SK-N-SH treated with all-trans-retinoic acid at 6 μM for 48 hours (cell line): ENCODE data around the gene TBX10.

Experiments used
- ATAC-seq: fragments of 200-7000 bp; cut with Tn5 transposase; 3 replicates; pipeline ENCODE4 v1.9.1; 2020; ENCODE audit warnings: mild to moderate bottlenecking, moderate library complexity
- ARNTL ChIP-seq: fragments of 450-650 bp; formaldehyde crosslinking; IDR thresholded peaks from 2 replicates; pipeline ENCODE4 v1.5.0; 2020; ENCODE audit warnings: low read depth, mild to moderate bottlenecking, moderate library complexity, borderline replicate concordance
- BACH2 ChIP-seq: fragments of 250-450 bp; sonication (Bioruptor Pico); IDR thresholded peaks from 2 replicates; pipeline ENCODE4 v1.9.0; 2021; ENCODE audit warnings: mild to moderate bottlenecking, borderline replicate concordance
- CSDC2 ChIP-seq: fragments of 250-450 bp; sonication (Bioruptor Pico); IDR thresholded peaks from 2 replicates; pipeline ENCODE4 v1.5.0; 2020; ENCODE audit warnings: mild to moderate bottlenecking, moderate library complexity
- ESRRG ChIP-seq: fragments of 250-450 bp; sonication (Bioruptor Pico); IDR thresholded peaks from 2 replicates; pipeline ENCODE4 v1.6.1; 2021; ENCODE audit warnings: mild to moderate bottlenecking
- GLIS3 ChIP-seq: fragments of 250-450 bp; sonication (Bioruptor Pico); IDR thresholded peaks from 2 replicates; pipeline ENCODE4 v1.5.0; 2020; ENCODE audit warnings: mild to moderate bottlenecking, moderate library complexity
- ISL1 ChIP-seq: fragments of 250-450 bp; sonication (Bioruptor Pico); IDR thresholded peaks from 2 replicates; pipeline ENCODE4 v2.1.2; 2022; ENCODE audit warnings: mild to moderate bottlenecking, moderate library complexity
- OSR1 ChIP-seq: fragments of 250-450 bp; sonication (Bioruptor Pico); IDR thresholded peaks from 2 replicates; pipeline ENCODE4 v1.8.0; 2022; ENCODE audit warnings: moderate library complexity, mild to moderate bottlenecking, inconsistent platforms
- PPARA ChIP-seq: fragments of 250-450 bp; sonication (Bioruptor Pico); IDR thresholded peaks from 2 replicates; pipeline ENCODE4 v1.5.0; 2020; ENCODE audit warnings: mild to moderate bottlenecking, borderline replicate concordance
- RARB ChIP-seq: fragments of 250-450 bp; sonication (Bioruptor Pico); IDR thresholded peaks from 2 replicates; pipeline ENCODE4 v1.8.0; 2021; ENCODE audit warnings: mild to moderate bottlenecking, moderate library complexity
- SNAI2 ChIP-seq: fragments of 250-450 bp; sonication (Bioruptor Pico); IDR thresholded peaks from 2 replicates; pipeline ENCODE4 v1.5.0; 2020; ENCODE audit warnings: mild to moderate bottlenecking, moderate library complexity
- TCF4 ChIP-seq: fragments of 250-450 bp; sonication (Bioruptor Pico); IDR thresholded peaks from 2 replicates; pipeline ENCODE4 v1.8.0; 2021; ENCODE audit warnings: mild to moderate bottlenecking, moderate library complexity, borderline replicate concordance
- TOX ChIP-seq: fragments of 250-450 bp; sonication (Bioruptor Pico); IDR thresholded peaks from 2 replicates; pipeline ENCODE4 v1.8.0; 2021; ENCODE audit warnings: mild to moderate bottlenecking, moderate library complexity, borderline replicate concordance
- ZC3H10 ChIP-seq: fragments of 250-450 bp; sonication (Bioruptor Pico); IDR thresholded peaks from 2 replicates; pipeline ENCODE4 v1.5.1; 2021; ENCODE audit warnings: mild to moderate bottlenecking, moderate library complexity
- ZFP3 ChIP-seq: fragments of 250-450 bp; sonication (Bioruptor Pico); IDR thresholded peaks from 2 replicates; pipeline ENCODE4 v1.5.0; 2020; ENCODE audit warnings: mild to moderate bottlenecking, moderate library complexity
- ZFP30 ChIP-seq: fragments of 450-650 bp; formaldehyde crosslinking; IDR thresholded peaks from 2 replicates; pipeline ENCODE4 v1.5.0; 2022; ENCODE audit warnings: mild to moderate bottlenecking, moderate library complexity
- ZNF565 ChIP-seq: fragments of 450-650 bp; formaldehyde crosslinking; conservative IDR thresholded peaks from 2 replicates; pipeline ENCODE4 v1.5.0; 2020; ENCODE audit warnings: low read depth, mild to moderate bottlenecking, moderate library complexity
- ZNF70 ChIP-seq: fragments of 450-650 bp; formaldehyde crosslinking; IDR thresholded peaks from 2 replicates; pipeline ENCODE4 v1.5.0; 2020; ENCODE audit warnings: mild to moderate bottlenecking, moderate library complexity
- ZNF8 ChIP-seq: fragments of 450-650 bp; formaldehyde crosslinking; IDR thresholded peaks from 2 replicates; pipeline ENCODE4 v1.5.0; 2020; ENCODE audit warnings: mild to moderate bottlenecking, moderate library complexity
- TF ChIP-seq, protein P1 (sequence below): fragments of 250-450 bp; sonication (Bioruptor Pico); IDR thresholded peaks from 2 replicates; pipeline ENCODE4 v1.8.0; 2020; ENCODE audit warnings: mild to moderate bottlenecking, moderate library complexity, borderline replicate concordance
- TF ChIP-seq, protein P2 (sequence below): fragments of 250-450 bp; sonication (Bioruptor Pico); IDR thresholded peaks from 2 replicates; pipeline ENCODE4 v1.5.1; 2021; ENCODE audit warnings: mild to moderate bottlenecking, moderate library complexity
- TF ChIP-seq, protein P3 (sequence below): fragments of 250-450 bp; sonication (Bioruptor Pico); IDR thresholded peaks from 2 replicates; pipeline ENCODE4 v1.5.0; 2020; ENCODE audit warnings: mild to moderate bottlenecking, moderate library complexity
- TF ChIP-seq, protein P4 (sequence below): fragments of 250-450 bp; sonication (Bioruptor Pico); IDR thresholded peaks from 2 replicates; pipeline ENCODE4 v1.8.0; 2021; ENCODE audit warnings: low read depth, mild to moderate bottlenecking, moderate library complexity, borderline replicate concordance
- TF ChIP-seq, protein P5 (sequence below): fragments of 250-450 bp; sonication (Bioruptor Pico); IDR thresholded peaks from 2 replicates; pipeline ENCODE4 v1.5.1; 2020; ENCODE audit warnings: low read depth, mild to moderate bottlenecking, moderate library complexity

The TBX10 gene

DNA sequence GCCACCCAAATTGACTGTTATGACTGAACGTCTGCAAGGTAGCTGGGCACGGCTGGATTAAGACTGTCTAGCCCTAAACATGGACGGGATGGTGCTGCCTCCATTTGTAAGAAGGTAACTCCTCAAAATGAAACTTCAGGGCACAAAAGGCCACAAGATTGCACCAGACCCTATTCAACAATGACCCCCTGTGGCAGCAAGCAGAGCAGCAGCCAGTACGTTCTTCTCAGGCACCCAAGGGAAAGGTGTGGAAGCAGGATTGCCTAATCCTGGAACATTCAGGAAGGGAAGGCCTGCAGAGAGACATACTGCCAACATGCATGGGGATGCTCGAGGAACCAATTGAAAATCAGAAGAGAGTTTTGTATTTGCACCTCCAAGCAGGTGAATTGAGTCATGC is 4.5 kb upstream of the TBX10 start:
- no peak for ATAC-seq
- TF ChIP-seq CSDC2 (CRISPR knock-in tag), result no peak
- TF ChIP-seq OSR1 (CRISPR knock-in tag), result no peak
- no peak for TF ChIP-seq ARNTL (CRISPR knock-in tag)
- TF ChIP-seq ZC3H10 (CRISPR knock-in tag), result no peak
- TF ChIP-seq TCF4, result no peak
- no peak for TF ChIP-seq BACH2 (CRISPR knock-in tag)
- TF ChIP-seq GLIS3 (CRISPR knock-in tag), result no peak
- TF ChIP-seq, protein P1, sequence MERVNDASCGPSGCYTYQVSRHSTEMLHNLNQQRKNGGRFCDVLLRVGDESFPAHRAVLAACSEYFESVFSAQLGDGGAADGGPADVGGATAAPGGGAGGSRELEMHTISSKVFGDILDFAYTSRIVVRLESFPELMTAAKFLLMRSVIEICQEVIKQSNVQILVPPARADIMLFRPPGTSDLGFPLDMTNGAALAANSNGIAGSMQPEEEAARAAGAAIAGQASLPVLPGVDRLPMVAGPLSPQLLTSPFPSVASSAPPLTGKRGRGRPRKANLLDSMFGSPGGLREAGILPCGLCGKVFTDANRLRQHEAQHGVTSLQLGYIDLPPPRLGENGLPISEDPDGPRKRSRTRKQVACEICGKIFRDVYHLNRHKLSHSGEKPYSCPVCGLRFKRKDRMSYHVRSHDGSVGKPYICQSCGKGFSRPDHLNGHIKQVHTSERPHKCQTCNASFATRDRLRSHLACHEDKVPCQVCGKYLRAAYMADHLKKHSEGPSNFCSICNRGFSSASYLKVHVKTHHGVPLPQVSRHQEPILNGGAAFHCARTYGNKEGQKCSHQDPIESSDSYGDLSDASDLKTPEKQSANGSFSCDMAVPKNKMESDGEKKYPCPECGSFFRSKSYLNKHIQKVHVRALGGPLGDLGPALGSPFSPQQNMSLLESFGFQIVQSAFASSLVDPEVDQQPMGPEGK (CRISPR knock-in tag), result no peak
- TF ChIP-seq ZNF8 (CRISPR knock-in tag), result no peak
- TF ChIP-seq, protein P2, sequence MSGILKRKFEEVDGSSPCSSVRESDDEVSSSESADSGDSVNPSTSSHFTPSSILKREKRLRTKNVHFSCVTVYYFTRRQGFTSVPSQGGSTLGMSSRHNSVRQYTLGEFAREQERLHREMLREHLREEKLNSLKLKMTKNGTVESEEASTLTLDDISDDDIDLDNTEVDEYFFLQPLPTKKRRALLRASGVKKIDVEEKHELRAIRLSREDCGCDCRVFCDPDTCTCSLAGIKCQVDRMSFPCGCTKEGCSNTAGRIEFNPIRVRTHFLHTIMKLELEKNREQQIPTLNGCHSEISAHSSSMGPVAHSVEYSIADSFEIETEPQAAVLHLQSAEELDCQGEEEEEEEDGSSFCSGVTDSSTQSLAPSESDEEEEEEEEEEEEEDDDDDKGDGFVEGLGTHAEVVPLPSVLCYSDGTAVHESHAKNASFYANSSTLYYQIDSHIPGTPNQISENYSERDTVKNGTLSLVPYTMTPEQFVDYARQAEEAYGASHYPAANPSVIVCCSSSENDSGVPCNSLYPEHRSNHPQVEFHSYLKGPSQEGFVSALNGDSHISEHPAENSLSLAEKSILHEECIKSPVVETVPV (CRISPR knock-in tag), result no peak
- TF ChIP-seq TOX (CRISPR knock-in tag), result no peak
- TF ChIP-seq RARB (CRISPR knock-in tag), result no peak
- no peak for TF ChIP-seq ISL1 (CRISPR knock-in tag)
- TF ChIP-seq ZNF70 (CRISPR knock-in tag), result no peak
- TF ChIP-seq ZFP3 (CRISPR knock-in tag), result no peak
- TF ChIP-seq, protein P3, sequence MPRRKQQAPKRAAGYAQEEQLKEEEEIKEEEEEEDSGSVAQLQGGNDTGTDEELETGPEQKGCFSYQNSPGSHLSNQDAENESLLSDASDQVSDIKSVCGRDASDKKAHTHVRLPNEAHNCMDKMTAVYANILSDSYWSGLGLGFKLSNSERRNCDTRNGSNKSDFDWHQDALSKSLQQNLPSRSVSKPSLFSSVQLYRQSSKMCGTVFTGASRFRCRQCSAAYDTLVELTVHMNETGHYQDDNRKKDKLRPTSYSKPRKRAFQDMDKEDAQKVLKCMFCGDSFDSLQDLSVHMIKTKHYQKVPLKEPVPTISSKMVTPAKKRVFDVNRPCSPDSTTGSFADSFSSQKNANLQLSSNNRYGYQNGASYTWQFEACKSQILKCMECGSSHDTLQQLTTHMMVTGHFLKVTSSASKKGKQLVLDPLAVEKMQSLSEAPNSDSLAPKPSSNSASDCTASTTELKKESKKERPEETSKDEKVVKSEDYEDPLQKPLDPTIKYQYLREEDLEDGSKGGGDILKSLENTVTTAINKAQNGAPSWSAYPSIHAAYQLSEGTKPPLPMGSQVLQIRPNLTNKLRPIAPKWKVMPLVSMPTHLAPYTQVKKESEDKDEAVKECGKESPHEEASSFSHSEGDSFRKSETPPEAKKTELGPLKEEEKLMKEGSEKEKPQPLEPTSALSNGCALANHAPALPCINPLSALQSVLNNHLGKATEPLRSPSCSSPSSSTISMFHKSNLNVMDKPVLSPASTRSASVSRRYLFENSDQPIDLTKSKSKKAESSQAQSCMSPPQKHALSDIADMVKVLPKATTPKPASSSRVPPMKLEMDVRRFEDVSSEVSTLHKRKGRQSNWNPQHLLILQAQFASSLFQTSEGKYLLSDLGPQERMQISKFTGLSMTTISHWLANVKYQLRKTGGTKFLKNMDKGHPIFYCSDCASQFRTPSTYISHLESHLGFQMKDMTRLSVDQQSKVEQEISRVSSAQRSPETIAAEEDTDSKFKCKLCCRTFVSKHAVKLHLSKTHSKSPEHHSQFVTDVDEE, result no peak
- no peak for TF ChIP-seq ZNF565 (CRISPR knock-in tag)
- TF ChIP-seq ESRRG (CRISPR knock-in tag), result no peak
- TF ChIP-seq, protein P4, sequence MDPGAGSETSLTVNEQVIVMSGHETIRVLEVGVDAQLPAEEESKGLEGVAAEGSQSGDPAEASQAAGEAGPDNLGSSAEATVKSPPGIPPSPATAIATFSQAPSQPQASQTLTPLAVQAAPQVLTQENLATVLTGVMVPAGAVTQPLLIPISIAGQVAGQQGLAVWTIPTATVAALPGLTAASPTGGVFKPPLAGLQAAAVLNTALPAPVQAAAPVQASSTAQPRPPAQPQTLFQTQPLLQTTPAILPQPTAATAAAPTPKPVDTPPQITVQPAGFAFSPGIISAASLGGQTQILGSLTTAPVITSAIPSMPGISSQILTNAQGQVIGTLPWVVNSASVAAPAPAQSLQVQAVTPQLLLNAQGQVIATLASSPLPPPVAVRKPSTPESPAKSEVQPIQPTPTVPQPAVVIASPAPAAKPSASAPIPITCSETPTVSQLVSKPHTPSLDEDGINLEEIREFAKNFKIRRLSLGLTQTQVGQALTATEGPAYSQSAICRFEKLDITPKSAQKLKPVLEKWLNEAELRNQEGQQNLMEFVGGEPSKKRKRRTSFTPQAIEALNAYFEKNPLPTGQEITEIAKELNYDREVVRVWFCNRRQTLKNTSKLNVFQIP (CRISPR knock-in tag), result no peak
- no peak for TF ChIP-seq SNAI2

DNA sequence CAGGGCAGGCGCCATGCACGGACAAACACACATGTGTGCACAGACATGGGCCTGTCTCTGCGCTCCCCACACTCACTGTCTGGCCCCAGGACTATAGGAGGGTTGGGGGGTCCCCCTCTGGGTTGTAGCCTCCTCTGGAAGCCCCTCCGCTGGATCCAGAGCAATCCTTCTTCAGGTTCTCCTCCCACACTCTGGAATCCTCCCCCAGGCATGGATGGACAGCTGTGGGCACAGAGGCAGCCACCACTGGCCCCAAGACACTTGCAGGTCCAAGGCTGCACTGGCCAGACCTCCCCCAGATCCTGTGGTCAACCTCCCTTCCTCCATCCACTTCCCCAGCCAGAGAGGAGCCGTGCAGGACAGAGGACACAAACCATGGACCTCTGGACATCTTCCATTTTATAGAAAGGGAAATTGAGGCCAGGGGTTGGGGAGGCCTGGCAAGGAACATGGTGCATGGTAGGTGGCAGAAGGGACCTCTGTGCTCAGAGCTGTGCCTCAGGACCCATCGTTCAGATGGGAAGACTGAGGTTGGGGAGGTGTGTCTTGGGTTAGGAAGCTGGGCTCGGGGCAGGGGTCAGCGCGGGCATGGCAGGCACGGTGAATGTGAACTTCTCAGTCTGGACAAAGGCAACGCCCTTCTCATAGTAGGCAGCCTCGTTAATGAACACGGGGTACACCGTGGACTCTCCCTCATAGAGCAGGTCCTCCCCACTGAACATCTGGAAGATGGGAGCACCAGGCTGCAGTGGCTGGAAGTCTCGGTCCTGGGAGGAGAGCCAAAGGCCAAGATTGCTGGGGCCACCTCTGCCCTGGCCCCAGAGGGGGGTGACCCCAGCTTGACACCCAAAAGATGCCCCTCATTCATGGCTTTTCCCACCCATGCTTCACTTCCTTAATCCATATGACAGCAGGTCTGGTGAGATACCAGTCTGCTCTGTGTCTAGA is 2.9 kb upstream of the TBX10 start:
- ATAC-seq, result no peak
- TF ChIP-seq GLIS3 (CRISPR knock-in tag) (no peak), ZFP3 (CRISPR knock-in tag) (no peak), ZNF565 (CRISPR knock-in tag) (no peak), TOX (CRISPR knock-in tag) (no peak), ISL1 (CRISPR knock-in tag) (no peak), CSDC2 (CRISPR knock-in tag) (no peak), PPARA (CRISPR knock-in tag) (no peak), ZC3H10 (CRISPR knock-in tag) (no peak), TCF4 (no peak), ZFP30 (CRISPR knock-in tag) (no peak), OSR1 (CRISPR knock-in tag) (no peak)
- TF ChIP-seq, protein P5, sequence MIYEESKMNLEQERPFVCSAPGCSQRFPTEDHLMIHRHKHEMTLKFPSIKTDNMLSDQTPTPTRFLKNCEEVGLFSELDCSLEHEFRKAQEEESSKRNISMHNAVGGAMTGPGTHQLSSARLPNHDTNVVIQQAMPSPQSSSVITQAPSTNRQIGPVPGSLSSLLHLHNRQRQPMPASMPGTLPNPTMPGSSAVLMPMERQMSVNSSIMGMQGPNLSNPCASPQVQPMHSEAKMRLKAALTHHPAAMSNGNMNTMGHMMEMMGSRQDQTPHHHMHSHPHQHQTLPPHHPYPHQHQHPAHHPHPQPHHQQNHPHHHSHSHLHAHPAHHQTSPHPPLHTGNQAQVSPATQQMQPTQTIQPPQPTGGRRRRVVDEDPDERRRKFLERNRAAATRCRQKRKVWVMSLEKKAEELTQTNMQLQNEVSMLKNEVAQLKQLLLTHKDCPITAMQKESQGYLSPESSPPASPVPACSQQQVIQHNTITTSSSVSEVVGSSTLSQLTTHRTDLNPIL (CRISPR knock-in tag), result no peak
